K562 (cell line): ENCODE measurements around the gene HSD11B1L. TPM values are rescaled to one million over a fixed set of nuclear protein-coding genes. Genes with fewer than 3 reads are reported as not detected.
A peak's percentile ranks its signal among the peaks of the same experiment; 100 is the strongest.

ENCODE experiments used
- ATAC-seq: fragments of 200-7000 bp; cut with Tn5 transposase; 3 replicates; pipeline ENCODE4 v1.9.1; 2020; ENCODE audit warnings: moderate library complexity
- BruUV-seq: library from RNA; stranded (reverse); fragments of 400-500 nt; replicated peaks from 2 replicates; lab custom pipeline; 2021; lab: Mats Ljungman, UMichigan
- CTCF ChIA-PET: fragments of 300-600 bp; formaldehyde crosslinking; extraction: SDS; loops from one replicate; lab custom pipeline; 2021; ENCODE audit warnings: low intra/inter-chr PET ratio; lab: Yijun Ruan, JAX
- POLR2A ChIA-PET: fragments of 300-600, 350-650 bp; sonication (Branson Sonifier 250); formaldehyde crosslinking; extraction: SDS; loops from one replicate; lab custom pipeline; 2021; ENCODE audit warnings: antibody characterized with exemption, inconsistent platforms; lab: Yijun Ruan, JAX
- DNase-seq, 4 experiments: peaks; one replicate each; pipeline versions ENCODE4 v3.0.0 to v3.0.0-alpha.2; 2011 to 2018; ENCODE audit warnings: low spot score in 3 of 4, mixed read lengths in 3 of 4; ENCODE audit errors: extremely low read depth in 1 of 4
- FAIRE-seq: peaks from 2 replicates; lab custom pipeline; 2011; peaks lifted over from hg19 to GRCh38; lab: Jason Lieb, UNC
- H2AFZ ChIP-seq: 2 replicates; pipeline ENCODE4 v1.6.0; 2011; ENCODE audit warnings: low read depth, low read length, control low read depth, inconsistent platforms
- H3K27ac ChIP-seq: fragments of 200-600 bp; 3 replicates; pipeline ENCODE4 v1.8.0; 2011; ENCODE audit warnings: low read depth, mild to moderate bottlenecking, control low read depth, inconsistent platforms, low read length, moderate library complexity, mixed read lengths; ENCODE audit errors: extremely low read depth
- H3K27me3 ChIP-seq, 2 experiments: fragments of 300-600 bp in 1 of 2; 2 replicates in 1 of 2; 3 replicates in 1 of 2; pipeline versions ENCODE4 v1.6.0 to v1.8.0; 2011; ENCODE audit warnings: inconsistent platforms in 2 of 2, low read length in 2 of 2, mild to moderate bottlenecking in 1 of 2, mixed read lengths in 1 of 2, moderate library complexity in 1 of 2; ENCODE audit not compliant: control insufficient read depth in 2 of 2, insufficient read depth in 2 of 2
- H3K36me3 ChIP-seq: fragments of 300-600 bp; 3 replicates; pipeline ENCODE4 v1.8.0; 2011; ENCODE audit warnings: mild to moderate bottlenecking, low read length, inconsistent platforms; ENCODE audit not compliant: control insufficient read depth, insufficient read depth
- H3K4me1 ChIP-seq, 2 experiments: fragments of 200-600 bp in 1 of 2; replicated peaks in 1 of 2; 2 replicates in 1 of 2; 3 replicates in 1 of 2; pipeline versions ENCODE4 v1.5.1 to v1.8.0; 2011; ENCODE audit warnings: inconsistent platforms in 2 of 2, low read length in 2 of 2, mild to moderate bottlenecking in 1 of 2, mixed read lengths in 1 of 2, moderate library complexity in 1 of 2; ENCODE audit not compliant: control insufficient read depth in 2 of 2, insufficient read depth in 2 of 2
- H3K4me2 ChIP-seq: 2 replicates; pipeline ENCODE4 v1.6.1; 2011; ENCODE audit warnings: low read length, control low read depth, inconsistent platforms, mixed read lengths; ENCODE audit not compliant: insufficient read depth
- H3K4me3 ChIP-seq: fragments of 200-600 bp; sonication (generic), shearing (Covaris generic); 2 replicates; pipeline ENCODE4 v1.5.1; 2016; ENCODE audit warnings: control low read depth, inconsistent platforms
- H3K79me2 ChIP-seq: fragments of 200-600 bp; 3 replicates; pipeline ENCODE4 v1.8.0; 2011; ENCODE audit warnings: low read length, inconsistent platforms; ENCODE audit not compliant: control insufficient read depth, insufficient read depth
- H3K9ac ChIP-seq, 2 experiments: 2 replicates each; pipeline versions ENCODE4 v1.6.0 to v1.6.1; 2011; ENCODE audit warnings: low read depth in 2 of 2, low read length in 2 of 2, control low read depth in 1 of 2, inconsistent platforms in 1 of 2, mild to moderate bottlenecking in 1 of 2, mixed read lengths in 1 of 2; ENCODE audit not compliant: insufficient read depth in 1 of 2
- H3K9me1 ChIP-seq: one replicate; pipeline ENCODE4 v1.6.0; 2011; ENCODE audit warnings: inconsistent platforms, mild to moderate bottlenecking, low read length, moderate library complexity; ENCODE audit not compliant: control insufficient read depth, insufficient read depth
- H3K9me3 ChIP-seq: replicated peaks from 2 replicates; pipeline ENCODE4 v1.5.1; 2011; ENCODE audit warnings: low read depth, low read length, inconsistent platforms; ENCODE audit not compliant: control insufficient read depth, insufficient read depth
- H4K20me1 ChIP-seq: replicated peaks from 2 replicates; pipeline ENCODE4 v1.6.1; 2011; ENCODE audit warnings: low read length, inconsistent platforms, mixed read lengths; ENCODE audit not compliant: control insufficient read depth, insufficient read depth
- ERF ChIP-seq: fragments of 450-650 bp; formaldehyde crosslinking; IDR thresholded peaks from 2 replicates; pipeline ENCODE4 v1.4.0; 2020; ENCODE audit warnings: mild to moderate bottlenecking, mixed read lengths
- GTF2A2 ChIP-seq: IDR thresholded peaks from 2 replicates; pipeline ENCODE4 v1.6.1; 2016; ENCODE audit warnings: mild to moderate bottlenecking, missing genetic modification characterization, missing compliant biosample characterization
- PRPF4 ChIP-seq: fragments of 200-400 bp; formaldehyde crosslinking; IDR thresholded peaks from one replicate; pipeline ENCODE4 v1.6.1; 2017; ENCODE audit warnings: low read length, low read depth, mild to moderate bottlenecking; ENCODE audit not compliant: insufficient read depth, poor library complexity, severe bottlenecking
- RBBP5 ChIP-seq: fragments of 200-600 bp; sonication (generic); IDR thresholded peaks from 2 replicates; pipeline ENCODE4 v1.6.1; 2012; ENCODE audit warnings: borderline replicate concordance, mild to moderate bottlenecking, low read length, control low read depth, inconsistent platforms; ENCODE audit not compliant: insufficient read depth, poor library complexity, severe bottlenecking
- SIN3A ChIP-seq, 2 experiments: fragments of 150-350 bp in 1 of 2; IDR thresholded peaks; 2 replicates each; pipeline ENCODE4 v1.6.1; 2011 to 2016; ENCODE audit warnings: borderline replicate concordance in 2 of 2, low read depth in 2 of 2, low read length in 2 of 2, mild to moderate bottlenecking in 2 of 2, moderate library complexity in 2 of 2; ENCODE audit not compliant: control insufficient read depth in 1 of 2
- TSC22D4 ChIP-seq: fragments of 450-650 bp; IDR thresholded peaks from 2 replicates; pipeline ENCODE4 v1.6.1; 2016; ENCODE audit warnings: missing genetic modification characterization, missing biosample characterization, control low read depth
- ZFP30 ChIP-seq: fragments of 250-450 bp; sonication (Bioruptor Pico); IDR thresholded peaks from 2 replicates; pipeline ENCODE4 v1.8.0; 2022; ENCODE audit warnings: moderate library complexity, mild to moderate bottlenecking, inconsistent platforms, borderline replicate concordance
- ZNF282 ChIP-seq: sonication (generic); formaldehyde crosslinking; IDR thresholded peaks from 2 replicates; pipeline ENCODE4 v1.8.1; 2023; ENCODE audit warnings: missing genetic modification reagents
- ZNF408 ChIP-seq: fragments of 250-450 bp; sonication (Bioruptor Pico); IDR thresholded peaks from 2 replicates; pipeline ENCODE4 v1.4.0; 2020; ENCODE audit warnings: low read depth, mild to moderate bottlenecking, moderate library complexity
- WGBS: fragments of 100-300 bp; shearing (Covaris generic); methylation state at CpG from one replicate; pipeline ENCODE4 v1.1.6; 2016; ENCODE audit warnings: low coverage, mixed read lengths; ENCODE audit not compliant: insufficient coverage; ENCODE audit errors: missing lambda C conversion rate; 5-methylcytosine and 5-hydroxymethylcytosine counted together
- in situ Hi-C: fragments of 300-500 bp; cut with MboI; formaldehyde crosslinking; loops from 4 replicates; pipeline ENCODE4 v1.15.0; 2018; ENCODE audit warnings: inconsistent platforms, mixed read lengths
- intact Hi-C: fragments of 100-400 bp; cut with micrococcal nuclease; formaldehyde crosslinking; loops from 2 replicates; pipeline ENCODE4 v1.14.2; 2022
- polyA plus RNA-seq, 8 experiments: library from polyadenylated mRNA; depleted of rRNA in 4 of 8; stranded (reverse) in 5 of 8; unstranded in 3 of 8; fragments of >200 nt; fragmentation: Nextera tagmentation in 2 of 8; fragmentation: Illumina TruSeq in 1 of 8; extraction: Ambion mirVana in 2 of 8; extraction: Trizol in 1 of 8; gene quantifications; 2 replicates each; pipeline versions ENCODE4 v1.2.1 to v1.2.3, GENCODE V29; 2011 to 2014; ENCODE audit warnings: inconsistent platforms in 1 of 8, missing spikeins in 1 of 8
- total RNA-seq, 7 experiments: library from RNA; depleted of rRNA in 6 of 7; stranded (reverse); fragments of >200 nt in 6 of 7; fragmentation: Illumina TruSeq in 2 of 7; extraction: Trizol in 2 of 7; gene quantifications; 2 replicates each; pipeline versions ENCODE4 v1.2.1 to v1.2.3, GENCODE V29; 2011 to 2021; ENCODE audit warnings: low replicate concordance in 1 of 7
- TF ChIP-seq, protein P1 (sequence below): sonication (generic); formaldehyde crosslinking; IDR thresholded peaks from 2 replicates; pipeline ENCODE4 v1.8.1; 2023; ENCODE audit warnings: mild to moderate bottlenecking, missing genetic modification reagents
- TF ChIP-seq, protein P2 (sequence below): sonication (generic); formaldehyde crosslinking; IDR thresholded peaks from 2 replicates; pipeline ENCODE4 v1.5.0; 2020; ENCODE audit warnings: missing genetic modification reagents
- TF ChIP-seq, protein P3 (sequence below): fragments of 450-650 bp; IDR thresholded peaks from 2 replicates; pipeline ENCODE4 v1.6.1; 2017; ENCODE audit warnings: antibody characterized with exemption, mild to moderate bottlenecking

The HSD11B1L gene
- total and polyA plus RNA-seq, 9 of the 15 experiments (the other 6 are each of a cell fraction or from before 2014, with no cell fraction given): 0.31 to 7.7 (median 2.3) TPM

DNA sequence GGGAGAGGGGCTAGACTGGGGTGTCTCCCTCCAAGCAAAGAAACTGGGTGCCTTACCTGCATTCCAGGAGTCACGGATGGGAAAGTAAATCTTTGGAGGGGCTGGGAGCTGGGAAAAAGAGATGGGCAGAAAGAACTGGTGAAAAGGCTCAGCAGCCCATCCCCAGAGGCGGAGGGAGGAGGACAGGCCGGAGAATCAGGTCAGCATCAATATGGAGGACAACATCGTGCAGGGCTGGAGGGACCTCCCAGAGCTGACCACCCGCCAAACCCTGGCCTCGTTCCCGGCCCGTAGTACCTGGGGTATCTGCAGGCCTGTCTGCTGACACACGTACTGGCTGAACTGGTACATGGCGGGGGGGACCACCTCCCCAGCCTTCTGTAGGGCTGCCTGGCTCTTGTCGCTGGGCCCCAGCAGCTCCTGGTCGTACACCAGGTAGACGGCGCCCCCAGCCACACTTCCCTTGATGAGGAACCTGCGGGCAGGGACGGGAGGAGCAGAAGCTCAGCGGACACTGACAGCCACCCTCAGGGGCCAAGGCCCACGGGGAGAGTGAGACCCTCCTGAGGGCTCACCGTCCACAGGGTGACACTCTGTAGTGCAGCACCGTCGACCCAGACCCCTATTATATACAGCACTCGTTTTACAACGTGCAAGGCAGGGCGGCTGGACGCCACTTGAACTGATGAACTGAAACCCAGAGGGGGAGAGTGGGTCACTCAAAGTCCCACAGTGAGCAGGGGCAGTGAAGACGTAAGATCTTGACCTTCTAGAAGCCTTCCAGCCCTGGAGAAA, 1.3 kb upstream of the HSD11B1L start:
- intact Hi-C loops (loop anchor here (10.0 kb wide), 1 partner anchor 55 kb away; the partner anchor contains the start of genes SAFB and SAFB2), in situ Hi-C loops (no loop called here)
- Histone ChIP-seq H3K79me2 (peaks cover 12% of the 10 kb centered on the region), H3K4me1 (peaks cover 29 to 71% of the 10 kb centered on the region in 2 experiments), H3K27ac (peak overlapping the region; percentile 86), H3K9ac (peak overlapping the region; percentile 93 to 100), H4K20me1 (peaks cover 6% of the 10 kb centered on the region; the same call in 1 of the 2 replicates), H3K4me2 (peak overlapping the region; percentile 99), H2AFZ (peak overlapping the region; percentile 100), H3K9me1 (no peaks in the 10 kb centered on the region), H3K9me3 (no peaks in the 10 kb centered on the region), H3K4me3 (peak overlapping the region; percentile 94), H3K36me3 (peaks cover 17% of the 10 kb centered on the region; the same call in 2 of the 3 replicates), H3K27me3 (no peaks in the 10 kb centered on the region)
- ATAC-seq (peak; percentile 5), DNase-seq (no peak), FAIRE-seq (peak; percentile 23)
- ChIA-PET CTCF (interaction anchor here (0.6 kb wide), 1 partner anchor 601 kb away, joined by 4 read pairs; no protein-coding TSS in a partner anchor), POLR2A (interaction anchor here (0.6 to 1.7 kb wide), 5 partner anchors 10 to 67 kb away, joined by 3 to 7 read pairs (median 4); partner anchors contain the start of genes SAFB and SAFB2)
- no TSS peak for BruUV-seq
- 9% methylated on average over 26 of the region's 26 CpGs for WGBS
- TF ChIP-seq ZNF408 (CRISPR knock-in tag) (no peak), RBBP5 (peak; percentile 0), ZNF282 (CRISPR knock-in tag) (no peak), TSC22D4 (tag) (no peak), ERF (CRISPR knock-in tag) (no peak), ZFP30 (CRISPR knock-in tag) (no peak), SIN3A (IDR thresholded peaks at IDR 0.05; ENCODE audit: borderline replicate concordance in 2 of 2, control insufficient read depth in 1 of 2, low read depth in 2 of 2, low read length in 2 of 2) (peak in 1 of 2 experiments; percentile 63; a peak in 1 of 4 replicates), GTF2A2 (tag) (no peak), PRPF4 (no peak)
- TF ChIP-seq, protein P1, sequence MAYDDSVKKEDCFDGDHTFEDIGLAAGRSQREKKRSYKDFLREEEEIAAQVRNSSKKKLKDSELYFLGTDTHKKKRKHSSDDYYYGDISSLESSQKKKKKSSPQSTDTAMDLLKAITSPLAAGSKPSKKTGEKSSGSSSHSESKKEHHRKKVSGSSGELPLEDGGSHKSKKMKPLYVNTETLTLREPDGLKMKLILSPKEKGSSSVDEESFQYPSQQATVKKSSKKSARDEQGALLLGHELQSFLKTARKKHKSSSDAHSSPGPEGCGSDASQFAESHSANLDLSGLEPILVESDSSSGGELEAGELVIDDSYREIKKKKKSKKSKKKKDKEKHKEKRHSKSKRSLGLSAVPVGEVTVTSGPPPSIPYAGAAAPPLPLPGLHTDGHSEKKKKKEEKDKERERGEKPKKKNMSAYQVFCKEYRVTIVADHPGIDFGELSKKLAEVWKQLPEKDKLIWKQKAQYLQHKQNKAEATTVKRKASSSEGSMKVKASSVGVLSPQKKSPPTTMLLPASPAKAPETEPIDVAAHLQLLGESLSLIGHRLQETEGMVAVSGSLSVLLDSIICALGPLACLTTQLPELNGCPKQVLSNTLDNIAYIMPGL (CRISPR knock-in tag): 0 out of 2 replicates have a peak, but pooled peaks have one; percentile 65
- TF ChIP-seq, protein P2, sequence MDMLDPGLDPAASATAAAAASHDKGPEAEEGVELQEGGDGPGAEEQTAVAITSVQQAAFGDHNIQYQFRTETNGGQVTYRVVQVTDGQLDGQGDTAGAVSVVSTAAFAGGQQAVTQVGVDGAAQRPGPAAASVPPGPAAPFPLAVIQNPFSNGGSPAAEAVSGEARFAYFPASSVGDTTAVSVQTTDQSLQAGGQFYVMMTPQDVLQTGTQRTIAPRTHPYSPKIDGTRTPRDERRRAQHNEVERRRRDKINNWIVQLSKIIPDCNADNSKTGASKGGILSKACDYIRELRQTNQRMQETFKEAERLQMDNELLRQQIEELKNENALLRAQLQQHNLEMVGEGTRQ (CRISPR knock-in tag): no peak
- TF ChIP-seq, protein P3, sequence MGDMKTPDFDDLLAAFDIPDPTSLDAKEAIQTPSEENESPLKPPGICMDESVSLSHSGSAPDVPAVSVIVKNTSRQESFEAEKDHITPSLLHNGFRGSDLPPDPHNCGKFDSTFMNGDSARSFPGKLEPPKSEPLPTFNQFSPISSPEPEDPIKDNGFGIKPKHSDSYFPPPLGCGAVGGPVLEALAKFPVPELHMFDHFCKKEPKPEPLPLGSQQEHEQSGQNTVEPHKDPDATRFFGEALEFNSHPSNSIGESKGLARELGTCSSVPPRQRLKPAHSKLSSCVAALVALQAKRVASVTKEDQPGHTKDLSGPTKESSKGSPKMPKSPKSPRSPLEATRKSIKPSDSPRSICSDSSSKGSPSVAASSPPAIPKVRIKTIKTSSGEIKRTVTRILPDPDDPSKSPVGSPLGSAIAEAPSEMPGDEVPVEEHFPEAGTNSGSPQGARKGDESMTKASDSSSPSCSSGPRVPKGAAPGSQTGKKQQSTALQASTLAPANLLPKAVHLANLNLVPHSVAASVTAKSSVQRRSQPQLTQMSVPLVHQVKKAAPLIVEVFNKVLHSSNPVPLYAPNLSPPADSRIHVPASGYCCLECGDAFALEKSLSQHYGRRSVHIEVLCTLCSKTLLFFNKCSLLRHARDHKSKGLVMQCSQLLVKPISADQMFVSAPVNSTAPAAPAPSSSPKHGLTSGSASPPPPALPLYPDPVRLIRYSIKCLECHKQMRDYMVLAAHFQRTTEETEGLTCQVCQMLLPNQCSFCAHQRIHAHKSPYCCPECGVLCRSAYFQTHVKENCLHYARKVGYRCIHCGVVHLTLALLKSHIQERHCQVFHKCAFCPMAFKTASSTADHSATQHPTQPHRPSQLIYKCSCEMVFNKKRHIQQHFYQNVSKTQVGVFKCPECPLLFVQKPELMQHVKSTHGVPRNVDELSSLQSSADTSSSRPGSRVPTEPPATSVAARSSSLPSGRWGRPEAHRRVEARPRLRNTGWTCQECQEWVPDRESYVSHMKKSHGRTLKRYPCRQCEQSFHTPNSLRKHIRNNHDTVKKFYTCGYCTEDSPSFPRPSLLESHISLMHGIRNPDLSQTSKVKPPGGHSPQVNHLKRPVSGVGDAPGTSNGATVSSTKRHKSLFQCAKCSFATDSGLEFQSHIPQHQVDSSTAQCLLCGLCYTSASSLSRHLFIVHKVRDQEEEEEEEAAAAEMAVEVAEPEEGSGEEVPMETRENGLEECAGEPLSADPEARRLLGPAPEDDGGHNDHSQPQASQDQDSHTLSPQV: no peak
